Measurements from ENCODE around the gene CKAP5. TPM values are rescaled to one million over a fixed set of nuclear protein-coding genes. Genes with fewer than 3 reads are reported as not detected.

The CKAP5 gene
- total RNA-seq, 1 experiment from 2014 or later, result 171 TPM

DNA sequence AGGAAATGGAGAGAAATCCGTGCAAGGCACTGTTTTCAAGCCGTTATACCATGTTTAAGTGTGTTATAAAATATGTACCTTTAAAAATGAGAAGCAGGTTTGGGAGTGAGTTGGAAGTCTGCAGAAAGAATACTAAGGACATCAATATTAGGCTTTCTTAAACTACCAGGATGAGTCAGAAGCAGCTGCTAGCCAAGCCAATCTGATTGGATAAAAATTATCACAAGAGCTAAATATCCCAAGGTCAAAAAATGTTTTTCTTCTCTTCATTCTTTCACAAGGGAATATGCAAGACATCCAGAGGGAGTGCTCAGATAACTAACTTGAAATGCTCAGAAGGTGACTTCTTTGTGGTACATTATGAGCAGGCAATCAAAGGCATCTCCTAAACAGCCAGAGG is 19.3 kb upstream of the CKAP5 start:
- Mint-ChIP-seq H3K27ac (no peak overlapping the region), H3K9me3 (no peaks in the 10 kb centered on the region), H3K27me3 (ENCODE audit: low read depth) (no peaks in the 10 kb centered on the region), H3K4me1 (no peaks in the 10 kb centered on the region), H3K4me3 (no peak overlapping the region), H3K36me3 (peaks cover 70% of the 10 kb centered on the region)
- ChIA-PET CTCF (no interaction called here), POLR2A (no interaction called here)
- no peak for TF ChIP-seq GABPB1 (CRISPR knock-in tag; IDR thresholded peaks at IDR 0.05)
- TF ChIP-seq ZNF121 (CRISPR knock-in tag; IDR thresholded peaks at IDR 0.05), result no peak
- TF ChIP-seq ZNF232 (CRISPR knock-in tag; IDR thresholded peaks at IDR 0.05), result no peak
- no peak for TF ChIP-seq ZNF423 (CRISPR knock-in tag; IDR thresholded peaks at IDR 0.05)
- TF ChIP-seq, protein P1, sequence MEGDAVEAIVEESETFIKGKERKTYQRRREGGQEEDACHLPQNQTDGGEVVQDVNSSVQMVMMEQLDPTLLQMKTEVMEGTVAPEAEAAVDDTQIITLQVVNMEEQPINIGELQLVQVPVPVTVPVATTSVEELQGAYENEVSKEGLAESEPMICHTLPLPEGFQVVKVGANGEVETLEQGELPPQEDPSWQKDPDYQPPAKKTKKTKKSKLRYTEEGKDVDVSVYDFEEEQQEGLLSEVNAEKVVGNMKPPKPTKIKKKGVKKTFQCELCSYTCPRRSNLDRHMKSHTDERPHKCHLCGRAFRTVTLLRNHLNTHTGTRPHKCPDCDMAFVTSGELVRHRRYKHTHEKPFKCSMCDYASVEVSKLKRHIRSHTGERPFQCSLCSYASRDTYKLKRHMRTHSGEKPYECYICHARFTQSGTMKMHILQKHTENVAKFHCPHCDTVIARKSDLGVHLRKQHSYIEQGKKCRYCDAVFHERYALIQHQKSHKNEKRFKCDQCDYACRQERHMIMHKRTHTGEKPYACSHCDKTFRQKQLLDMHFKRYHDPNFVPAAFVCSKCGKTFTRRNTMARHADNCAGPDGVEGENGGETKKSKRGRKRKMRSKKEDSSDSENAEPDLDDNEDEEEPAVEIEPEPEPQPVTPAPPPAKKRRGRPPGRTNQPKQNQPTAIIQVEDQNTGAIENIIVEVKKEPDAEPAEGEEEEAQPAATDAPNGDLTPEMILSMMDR (IDR thresholded peaks at IDR 0.05), result no peak
- DNase-seq (ENCODE audit: low spot score) (no peak), ATAC-seq (no peak)

DNA sequence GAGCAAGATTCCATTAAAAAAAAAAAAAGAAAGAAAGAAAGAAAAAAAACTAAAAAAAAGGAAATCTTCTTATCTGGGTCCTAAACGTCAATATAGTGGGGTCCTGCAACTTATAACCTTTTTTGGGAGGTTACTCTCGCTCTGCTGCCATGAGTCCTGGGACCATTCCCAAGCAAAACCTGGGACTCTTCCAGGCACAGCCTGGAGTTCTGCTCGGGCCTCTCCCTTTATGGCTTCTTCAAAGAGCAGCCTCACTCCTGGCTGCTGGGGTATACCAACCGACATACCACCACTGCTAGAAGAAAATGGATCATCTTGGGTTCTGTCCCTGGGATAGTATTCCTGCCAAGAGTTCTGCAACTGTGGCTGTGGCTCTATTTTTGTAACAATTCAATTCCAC is 14.1 kb upstream of the CKAP5 start:
- POLR2A ChIA-PET, result no interaction called here
- no peaks in the 10 kb centered on the region for H3K9me3 Mint-ChIP-seq
- H3K4me3 Mint-ChIP-seq, result no peak overlapping the region
- H3K27me3 Mint-ChIP-seq (ENCODE audit: low read depth), result no peaks in the 10 kb centered on the region; the same call in 1 of the 2 replicates
- ATAC-seq (no peak), DNase-seq (ENCODE audit: low spot score) (no peak)
- peaks cover 61% of the 10 kb centered on the region for H3K36me3 Mint-ChIP-seq
- CTCF ChIA-PET, result no interaction called here
- no peaks in the 10 kb centered on the region for H3K4me1 Mint-ChIP-seq
- no peak overlapping the region for H3K27ac Mint-ChIP-seq
- TF ChIP-seq JUN (CRISPR knock-in tag; IDR thresholded peaks at IDR 0.05), result no peak
- no peak for TF ChIP-seq GRHL2 (CRISPR knock-in tag; IDR thresholded peaks at IDR 0.05; ENCODE audit: insufficient replicate concordance, severe bottlenecking)
- TF ChIP-seq, protein P2, sequence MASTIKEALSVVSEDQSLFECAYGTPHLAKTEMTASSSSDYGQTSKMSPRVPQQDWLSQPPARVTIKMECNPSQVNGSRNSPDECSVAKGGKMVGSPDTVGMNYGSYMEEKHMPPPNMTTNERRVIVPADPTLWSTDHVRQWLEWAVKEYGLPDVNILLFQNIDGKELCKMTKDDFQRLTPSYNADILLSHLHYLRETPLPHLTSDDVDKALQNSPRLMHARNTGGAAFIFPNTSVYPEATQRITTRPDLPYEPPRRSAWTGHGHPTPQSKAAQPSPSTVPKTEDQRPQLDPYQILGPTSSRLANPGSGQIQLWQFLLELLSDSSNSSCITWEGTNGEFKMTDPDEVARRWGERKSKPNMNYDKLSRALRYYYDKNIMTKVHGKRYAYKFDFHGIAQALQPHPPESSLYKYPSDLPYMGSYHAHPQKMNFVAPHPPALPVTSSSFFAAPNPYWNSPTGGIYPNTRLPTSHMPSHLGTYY (CRISPR knock-in tag; IDR thresholded peaks at IDR 0.05), result no peak
- TF ChIP-seq GTF2I (CRISPR knock-in tag; conservative IDR thresholded peaks at IDR 0.05), result no peak
- TF ChIP-seq, protein P3, sequence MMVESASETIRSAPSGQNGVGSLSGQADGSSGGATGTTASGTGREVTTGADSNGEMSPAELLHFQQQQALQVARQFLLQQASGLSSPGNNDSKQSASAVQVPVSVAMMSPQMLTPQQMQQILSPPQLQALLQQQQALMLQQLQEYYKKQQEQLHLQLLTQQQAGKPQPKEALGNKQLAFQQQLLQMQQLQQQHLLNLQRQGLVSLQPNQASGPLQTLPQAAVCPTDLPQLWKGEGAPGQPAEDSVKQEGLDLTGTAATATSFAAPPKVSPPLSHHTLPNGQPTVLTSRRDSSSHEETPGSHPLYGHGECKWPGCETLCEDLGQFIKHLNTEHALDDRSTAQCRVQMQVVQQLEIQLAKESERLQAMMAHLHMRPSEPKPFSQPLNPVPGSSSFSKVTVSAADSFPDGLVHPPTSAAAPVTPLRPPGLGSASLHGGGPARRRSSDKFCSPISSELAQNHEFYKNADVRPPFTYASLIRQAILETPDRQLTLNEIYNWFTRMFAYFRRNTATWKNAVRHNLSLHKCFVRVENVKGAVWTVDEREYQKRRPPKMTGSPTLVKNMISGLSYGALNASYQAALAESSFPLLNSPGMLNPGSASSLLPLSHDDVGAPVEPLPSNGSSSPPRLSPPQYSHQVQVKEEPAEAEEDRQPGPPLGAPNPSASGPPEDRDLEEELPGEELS (CRISPR knock-in tag; IDR thresholded peaks at IDR 0.05), result no peak
- TF ChIP-seq, protein P4, sequence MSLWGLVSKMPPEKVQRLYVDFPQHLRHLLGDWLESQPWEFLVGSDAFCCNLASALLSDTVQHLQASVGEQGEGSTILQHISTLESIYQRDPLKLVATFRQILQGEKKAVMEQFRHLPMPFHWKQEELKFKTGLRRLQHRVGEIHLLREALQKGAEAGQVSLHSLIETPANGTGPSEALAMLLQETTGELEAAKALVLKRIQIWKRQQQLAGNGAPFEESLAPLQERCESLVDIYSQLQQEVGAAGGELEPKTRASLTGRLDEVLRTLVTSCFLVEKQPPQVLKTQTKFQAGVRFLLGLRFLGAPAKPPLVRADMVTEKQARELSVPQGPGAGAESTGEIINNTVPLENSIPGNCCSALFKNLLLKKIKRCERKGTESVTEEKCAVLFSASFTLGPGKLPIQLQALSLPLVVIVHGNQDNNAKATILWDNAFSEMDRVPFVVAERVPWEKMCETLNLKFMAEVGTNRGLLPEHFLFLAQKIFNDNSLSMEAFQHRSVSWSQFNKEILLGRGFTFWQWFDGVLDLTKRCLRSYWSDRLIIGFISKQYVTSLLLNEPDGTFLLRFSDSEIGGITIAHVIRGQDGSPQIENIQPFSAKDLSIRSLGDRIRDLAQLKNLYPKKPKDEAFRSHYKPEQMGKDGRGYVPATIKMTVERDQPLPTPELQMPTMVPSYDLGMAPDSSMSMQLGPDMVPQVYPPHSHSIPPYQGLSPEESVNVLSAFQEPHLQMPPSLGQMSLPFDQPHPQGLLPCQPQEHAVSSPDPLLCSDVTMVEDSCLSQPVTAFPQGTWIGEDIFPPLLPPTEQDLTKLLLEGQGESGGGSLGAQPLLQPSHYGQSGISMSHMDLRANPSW (CRISPR knock-in tag; conservative IDR thresholded peaks at IDR 0.05; ENCODE audit: low read depth), result no peak
- no peak for TF ChIP-seq FOXP1 (CRISPR knock-in tag; IDR thresholded peaks at IDR 0.05; ENCODE audit: borderline replicate concordance)
- no peak for TF ChIP-seq ETV6 (CRISPR knock-in tag; IDR thresholded peaks at IDR 0.05)
- TF ChIP-seq NR1H2 (CRISPR knock-in tag; IDR thresholded peaks at IDR 0.05), result no peak
- TF ChIP-seq ZNF416 (CRISPR knock-in tag; IDR thresholded peaks at IDR 0.05), result no peak
- TF ChIP-seq CBFB (CRISPR knock-in tag; IDR thresholded peaks at IDR 0.05; ENCODE audit: low read depth), result no peak
- TF ChIP-seq TP53 (CRISPR knock-in tag; IDR thresholded peaks at IDR 0.05), result no peak
- TF ChIP-seq ATF1 (CRISPR knock-in tag; IDR thresholded peaks at IDR 0.05), result no peak
